GM18520 (cell line): Measurements from ENCODE around the gene CLIC4.
A peak's percentile ranks its signal among the peaks of the same experiment; 100 is the strongest.
"Not testable (repeated sequence)": the region's sequence is repeated elsewhere in the genome, so short reads cannot be mapped to it uniquely, and the experiment has no call there.

Experiments used
- ATAC-seq: cut with Tn5 transposase; IDR thresholded peaks from one replicate; pipeline ENCODE4 v1.9.1; 2021; ENCODE audit not compliant: unreplicated experiment

Gene CLIC4

DNA sequence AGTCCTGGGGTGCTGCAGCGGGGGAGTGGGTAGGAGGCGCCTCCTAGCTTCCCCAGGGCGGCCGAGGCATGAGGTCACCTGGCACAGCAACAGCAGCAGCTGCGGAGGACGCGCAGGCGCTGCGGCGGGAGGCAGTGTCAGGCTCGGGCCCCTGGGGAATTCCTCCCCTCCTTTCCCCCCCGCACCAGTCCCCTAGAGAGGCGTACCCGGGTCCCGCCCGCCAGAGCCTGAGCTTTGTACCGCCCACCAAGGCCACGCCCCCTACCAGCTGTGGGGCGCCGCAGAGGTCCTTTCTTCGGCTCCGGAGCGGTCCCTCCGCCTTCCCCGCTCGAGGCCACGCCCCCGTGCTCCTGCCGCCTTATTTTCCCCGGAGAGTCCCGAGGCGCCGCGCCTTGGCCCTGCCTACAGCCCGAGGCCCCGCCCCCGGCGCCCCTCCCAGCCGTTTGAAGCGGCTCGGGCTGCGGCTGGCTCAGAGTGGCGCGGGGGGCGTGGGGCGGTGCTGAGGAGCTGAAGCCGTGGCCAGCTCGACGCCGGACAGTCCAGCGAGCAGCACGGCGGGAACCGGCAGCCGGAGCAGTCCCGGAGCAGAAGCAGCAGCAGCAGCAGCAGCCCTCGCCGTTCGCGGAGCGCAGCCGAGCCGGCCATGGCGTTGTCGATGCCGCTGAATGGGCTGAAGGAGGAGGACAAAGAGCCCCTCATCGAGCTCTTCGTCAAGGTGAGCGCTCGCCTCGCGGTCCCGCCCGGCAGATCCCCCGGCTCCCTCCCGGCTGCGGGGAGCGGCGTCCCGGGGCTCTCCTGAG lies at the start of gene CLIC4:
Gene CLIC4 (plus strand): TSS at position 537 of the 800 bp plus-strand sequence. CDS start 107 bp downstream, at position 644.
- ATAC-seq = peak; percentile 60

DNA sequence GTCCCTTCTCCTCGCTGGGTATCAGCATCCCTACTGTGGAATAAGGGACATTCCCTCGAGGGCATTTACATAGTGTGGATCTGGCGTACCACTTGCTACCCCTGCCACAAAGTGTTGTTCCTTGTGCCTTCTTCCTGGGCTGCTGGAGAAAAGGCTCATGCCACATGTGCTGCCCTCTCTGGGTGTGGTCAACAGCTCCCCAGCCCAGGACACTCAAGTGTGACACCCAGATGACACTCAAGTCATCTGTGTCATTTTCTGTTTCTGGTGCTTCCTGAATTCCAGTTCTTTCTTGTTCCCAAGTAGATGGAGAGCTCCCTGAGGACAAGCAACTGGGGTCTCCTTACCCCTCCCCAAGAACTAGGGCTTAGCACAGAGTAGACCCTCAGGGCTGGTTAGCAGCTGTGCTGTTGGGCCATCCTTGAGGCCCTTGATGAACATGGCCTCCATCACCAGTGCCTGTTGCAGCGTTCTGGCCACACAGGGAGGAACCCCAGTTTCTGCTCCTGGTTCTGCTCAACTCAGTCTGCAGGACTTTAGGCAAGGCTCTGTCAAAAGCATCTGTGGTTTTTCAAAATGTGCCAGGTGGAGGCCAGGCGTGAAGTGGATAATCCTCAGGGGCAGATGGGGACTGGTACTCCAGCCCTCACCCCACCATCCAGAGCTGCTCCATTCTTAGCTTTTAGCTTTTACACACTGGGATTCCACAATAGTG lies 49.0 kb upstream of the CLIC4 start:
- ATAC-seq = no peak

DNA sequence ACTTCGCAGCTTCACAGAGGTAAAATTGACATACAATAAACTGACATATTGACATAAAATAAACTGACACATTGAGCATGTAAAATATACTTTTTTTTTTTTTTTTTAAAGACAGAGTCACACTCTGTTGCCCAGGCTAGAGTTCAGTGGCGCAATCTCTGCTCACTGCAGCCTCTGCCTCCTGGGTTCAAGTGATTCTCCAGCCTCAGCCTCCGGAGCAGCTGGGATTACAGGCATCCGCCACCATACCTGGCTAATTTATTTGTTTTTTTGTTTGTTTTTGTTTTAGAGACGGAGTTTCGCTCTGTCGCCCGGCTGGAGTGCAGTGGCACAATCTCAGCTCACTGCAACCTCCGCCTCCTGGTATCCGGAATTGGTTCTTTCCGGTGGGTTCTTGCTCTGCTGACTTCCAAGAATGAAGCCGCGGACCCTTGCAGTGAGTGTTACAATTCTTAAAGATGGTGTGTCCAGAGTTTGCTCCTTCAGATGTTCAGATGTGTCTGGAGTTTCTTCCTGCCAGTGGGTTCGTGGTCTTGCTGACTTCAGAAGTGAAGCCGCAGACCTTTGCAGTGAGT lies 48.4 kb upstream of the CLIC4 start:
- ATAC-seq = no peak

GRCh38 chr1:24697453-24698001 lies 47.7 kb upstream of the CLIC4 start:
- not testable (repeated sequence) for ATAC-seq

GRCh38 chr1:24698326-24698725 lies 46.9 kb upstream of the CLIC4 start:
- ATAC-seq = not testable (repeated sequence)

DNA sequence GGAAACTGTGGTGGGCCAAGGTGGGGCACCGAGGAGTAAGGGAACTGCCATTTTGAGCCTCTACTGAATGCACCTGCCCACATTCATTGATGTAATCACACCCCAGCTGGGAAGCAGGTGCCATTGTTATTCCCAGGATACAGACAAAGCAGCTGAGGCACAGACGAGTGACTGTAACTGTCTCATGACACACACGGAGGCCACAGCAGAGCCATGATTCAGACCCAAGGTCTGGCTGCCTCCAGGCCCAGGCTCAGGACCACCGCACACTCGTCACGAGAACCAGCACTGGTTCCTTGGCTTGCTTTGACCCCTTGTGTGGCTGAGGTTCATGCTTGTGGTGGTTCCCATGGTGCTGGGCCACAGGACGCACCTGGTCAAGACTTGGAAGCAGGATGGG lies 45.6 kb upstream of the CLIC4 start:
- no peak for ATAC-seq

DNA sequence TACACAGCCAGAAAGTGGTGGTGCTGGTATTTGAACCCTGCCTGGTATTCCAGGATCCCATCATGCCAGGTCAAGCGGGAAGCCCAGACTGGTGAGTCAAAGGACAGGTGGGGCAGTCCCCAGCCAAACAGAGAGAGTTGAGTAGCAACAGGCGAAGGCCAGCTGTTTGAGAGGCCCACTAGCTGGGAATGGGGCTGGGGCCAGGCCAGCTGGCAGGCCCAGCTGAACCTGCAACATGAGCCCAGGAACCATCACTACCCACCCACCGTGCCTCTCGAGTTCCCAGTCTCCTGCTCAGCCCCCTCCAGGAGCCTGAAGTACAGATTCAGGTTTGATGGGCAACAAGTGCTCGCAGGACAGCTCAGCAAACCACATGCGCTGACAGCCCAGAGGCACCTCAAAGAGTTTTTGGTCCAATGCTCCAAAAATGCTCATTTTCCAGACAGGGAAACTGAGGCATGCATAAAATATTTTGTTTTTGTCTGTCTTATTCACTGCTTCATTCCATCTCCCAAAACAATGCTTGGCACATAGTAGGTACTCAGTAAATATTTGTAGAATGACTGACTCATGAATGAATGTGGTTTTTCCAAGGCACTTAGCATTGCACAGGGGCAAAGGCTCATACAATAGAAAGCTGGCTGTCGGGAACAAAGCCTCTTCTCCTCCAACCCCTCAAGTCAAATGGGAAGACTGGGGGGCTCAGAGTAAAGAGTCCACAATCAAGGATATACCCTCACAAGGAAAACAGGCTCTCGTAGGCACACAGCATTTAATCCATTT lies 42.5 kb upstream of the CLIC4 start:
- no peak for ATAC-seq

- ATAC-seq = no peak
Measured at GRCh38 chr1:24704411-24705259, 40.6 kb upstream of the CLIC4 start.

- ATAC-seq = no peak
Measured at GRCh38 chr1:24705260-24706073, 39.8 kb upstream of the CLIC4 start.

DNA sequence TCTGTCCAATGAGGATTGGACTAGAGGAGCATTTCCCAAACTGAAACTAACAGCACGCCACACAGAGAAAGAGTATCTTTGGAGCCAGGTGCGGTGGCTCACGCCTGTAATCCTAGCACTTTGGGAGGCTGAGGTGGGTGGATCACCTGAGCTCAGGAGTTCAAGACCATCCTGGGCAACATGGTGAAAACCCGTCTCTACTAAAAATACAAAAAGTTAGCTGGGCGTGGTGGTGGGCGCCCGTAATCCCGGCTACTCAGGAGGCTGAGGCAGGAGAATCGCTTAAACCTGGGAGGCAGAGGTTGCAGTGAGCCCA lies 39.2 kb upstream of the CLIC4 start:
- ATAC-seq = not testable (repeated sequence)

DNA sequence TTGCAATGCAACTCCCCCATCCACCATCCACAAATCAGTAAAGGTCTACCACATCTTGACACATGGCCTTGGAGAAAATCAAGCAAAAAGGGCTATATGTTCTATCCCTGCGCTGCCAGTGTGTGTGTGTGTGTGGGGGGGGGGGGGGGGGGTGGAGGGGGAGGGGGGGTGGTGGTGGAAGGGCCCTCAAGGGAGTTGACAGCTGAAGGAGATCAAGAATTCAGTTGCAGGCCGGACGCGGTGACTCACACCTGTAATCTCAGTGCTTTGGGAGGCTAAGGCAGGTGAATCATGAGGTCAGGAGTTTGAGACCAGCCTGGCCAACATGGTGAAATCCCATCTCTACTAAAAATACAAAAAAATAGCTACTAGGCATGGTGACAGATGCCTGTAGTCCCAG lies 37.6 kb upstream of the CLIC4 start:
- ATAC-seq = no peak

- ATAC-seq = no peak
Measured at GRCh38 chr1:24708938-24709337, 36.3 kb upstream of the CLIC4 start.

- ATAC-seq = no peak
Measured at GRCh38 chr1:24709791-24710441, 35.3 kb upstream of the CLIC4 start.

DNA sequence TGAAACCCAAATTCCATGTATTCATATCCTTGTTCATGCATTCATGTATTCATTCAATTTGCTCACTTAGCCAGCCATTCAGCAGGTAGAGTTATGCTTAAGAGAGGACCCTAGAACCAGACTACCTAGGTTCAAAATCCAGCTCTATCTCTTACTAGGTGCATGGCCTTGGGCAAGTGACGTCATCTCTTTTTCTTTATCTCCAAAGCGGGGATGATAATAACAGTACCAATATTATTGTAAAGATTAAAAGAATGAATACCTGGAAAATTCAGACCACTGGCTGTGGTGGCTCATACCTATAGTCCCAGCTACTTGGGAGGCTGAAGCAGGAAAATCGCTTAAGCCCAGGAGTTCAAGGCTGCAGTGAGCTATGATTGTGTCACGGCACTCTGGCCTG lies 33.9 kb upstream of the CLIC4 start:
- ATAC-seq = no peak

- ATAC-seq = no peak
Measured at GRCh38 chr1:24713176-24713575, 32.1 kb upstream of the CLIC4 start.

- no peak for ATAC-seq
Measured at GRCh38 chr1:24713736-24714135, 31.5 kb upstream of the CLIC4 start.

- no peak for ATAC-seq
Measured at GRCh38 chr1:24714859-24715520, 30.3 kb upstream of the CLIC4 start.

DNA sequence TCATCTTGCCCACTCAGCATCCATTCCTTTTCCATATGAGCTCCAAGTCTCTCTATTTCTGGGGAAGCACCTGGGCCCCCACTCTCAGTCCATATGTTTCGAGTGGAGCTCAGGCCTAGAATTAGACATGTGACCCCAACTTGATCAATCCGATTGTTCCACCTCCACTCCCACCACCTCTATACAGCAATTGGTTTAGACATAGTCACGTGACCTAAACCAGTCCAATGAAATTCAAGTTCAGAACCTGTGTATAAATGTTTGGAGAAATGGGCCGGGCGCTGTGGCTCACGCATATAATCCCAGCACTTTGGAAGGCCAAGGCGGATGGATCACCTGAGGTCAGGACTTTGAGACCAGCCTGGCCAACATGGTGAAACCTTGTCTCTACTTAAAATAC lies 29.6 kb upstream of the CLIC4 start:
- ATAC-seq = no peak
